ENCODE data around the gene TMC5.

- TF ChIP-seq, protein P1, sequence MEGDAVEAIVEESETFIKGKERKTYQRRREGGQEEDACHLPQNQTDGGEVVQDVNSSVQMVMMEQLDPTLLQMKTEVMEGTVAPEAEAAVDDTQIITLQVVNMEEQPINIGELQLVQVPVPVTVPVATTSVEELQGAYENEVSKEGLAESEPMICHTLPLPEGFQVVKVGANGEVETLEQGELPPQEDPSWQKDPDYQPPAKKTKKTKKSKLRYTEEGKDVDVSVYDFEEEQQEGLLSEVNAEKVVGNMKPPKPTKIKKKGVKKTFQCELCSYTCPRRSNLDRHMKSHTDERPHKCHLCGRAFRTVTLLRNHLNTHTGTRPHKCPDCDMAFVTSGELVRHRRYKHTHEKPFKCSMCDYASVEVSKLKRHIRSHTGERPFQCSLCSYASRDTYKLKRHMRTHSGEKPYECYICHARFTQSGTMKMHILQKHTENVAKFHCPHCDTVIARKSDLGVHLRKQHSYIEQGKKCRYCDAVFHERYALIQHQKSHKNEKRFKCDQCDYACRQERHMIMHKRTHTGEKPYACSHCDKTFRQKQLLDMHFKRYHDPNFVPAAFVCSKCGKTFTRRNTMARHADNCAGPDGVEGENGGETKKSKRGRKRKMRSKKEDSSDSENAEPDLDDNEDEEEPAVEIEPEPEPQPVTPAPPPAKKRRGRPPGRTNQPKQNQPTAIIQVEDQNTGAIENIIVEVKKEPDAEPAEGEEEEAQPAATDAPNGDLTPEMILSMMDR (IDR thresholded peaks at IDR 0.05), result no peak
- TF ChIP-seq POLR2A (IDR thresholded peaks at IDR 0.05) (no peak), EP300 (IDR thresholded peaks at IDR 0.05) (no peak)
Measured at GRCh38 chr16:19542138-19542821, 124.6 kb downstream of the TMC5 start.

Measured in gastroesophageal sphincter (tissue), 3 donors.